GM21528 (cell line): ENCODE measurements around the gene ZBTB4.

Source experiments
- ATAC-seq: cut with Tn5 transposase; IDR thresholded peaks from one replicate; pipeline ENCODE4 v1.9.1; 2021; ENCODE audit warnings: mild to moderate bottlenecking, moderate library complexity; ENCODE audit not compliant: unreplicated experiment, low FRiP score

Gene ZBTB4

GRCh38 chr17:7479213-7480088, at the start of gene ZBTB4:
ZBTB4 (minus strand) TSS chr17:7479631; CDS start chr17:7466801, 12,830 bp downstream.
- ATAC-seq: no peak

- no peak for ATAC-seq
Measured at GRCh38 chr17:7528842-7529241, 49.4 kb upstream of the ZBTB4 start.

GRCh38 chr17:7523033-7523432, 43.6 kb upstream of the ZBTB4 start:
- ATAC-seq: no peak

- ATAC-seq: no peak
Measured at GRCh38 chr17:7515911-7516610, 36.6 kb upstream of the ZBTB4 start.

- ATAC-seq: no peak
Measured at GRCh38 chr17:7513850-7514419, 34.5 kb upstream of the ZBTB4 start.

- ATAC-seq: no peak
Measured at GRCh38 chr17:7512824-7513540, 33.6 kb upstream of the ZBTB4 start.

GRCh38 chr17:7512105-7512504, 32.7 kb upstream of the ZBTB4 start:
- ATAC-seq: no peak

- ATAC-seq: no peak
Measured at GRCh38 chr17:7511108-7511507, 31.7 kb upstream of the ZBTB4 start.

- no peak for ATAC-seq
Measured at GRCh38 chr17:7509937-7510336, 30.5 kb upstream of the ZBTB4 start.

GRCh38 chr17:7508846-7509245, 29.4 kb upstream of the ZBTB4 start:
- no peak for ATAC-seq

- no peak for ATAC-seq
Measured at GRCh38 chr17:7508145-7508544, 28.7 kb upstream of the ZBTB4 start.

- no peak for ATAC-seq
Measured at GRCh38 chr17:7503521-7503920, 24.1 kb upstream of the ZBTB4 start.

- ATAC-seq: no peak
Measured at GRCh38 chr17:7502987-7503386, 23.6 kb upstream of the ZBTB4 start.

- no peak for ATAC-seq
Measured at GRCh38 chr17:7502171-7502847, 22.9 kb upstream of the ZBTB4 start.

- no peak for ATAC-seq
Measured at GRCh38 chr17:7501729-7502128, 22.3 kb upstream of the ZBTB4 start.

- ATAC-seq: no peak
Measured at GRCh38 chr17:7499161-7499560, 19.7 kb upstream of the ZBTB4 start.

- no peak for ATAC-seq
Measured at GRCh38 chr17:7497636-7498035, 18.2 kb upstream of the ZBTB4 start.

GRCh38 chr17:7497228-7497627, 17.8 kb upstream of the ZBTB4 start:
- no peak for ATAC-seq

- no peak for ATAC-seq
Measured at GRCh38 chr17:7496470-7497183, 17.2 kb upstream of the ZBTB4 start.
